GM23338 (cell line): Measurements from ENCODE around the gene STMN3. TPM values are rescaled to one million over a fixed set of nuclear protein-coding genes. Genes with fewer than 3 reads are reported as not detected.

Source experiments
- ATAC-seq: fragments of 200-7000 bp; cut with Tn5 transposase; 3 replicates; pipeline ENCODE4 v1.9.1; 2020
- DNase-seq: peaks from one replicate; pipeline ENCODE4 v3.0.0-alpha.2; 2015; ENCODE audit warnings: low spot score
- H2AFZ ChIP-seq: fragments of 200-600 bp; sonication (generic); 2 replicates; pipeline ENCODE4 v1.8.0; 2016; ENCODE audit warnings: antibody characterized with exemption, mild to moderate bottlenecking, moderate library complexity
- H3F3A ChIP-seq: fragments of 200-600 bp; sonication (generic); replicated peaks from 2 replicates; pipeline ENCODE4 v1.8.0; 2017; ENCODE audit warnings: antibody characterized with exemption, mixed run types, low read depth
- H3K27ac ChIP-seq: fragments of 200-600 bp; sonication (generic); 2 replicates; pipeline ENCODE4 v1.6.1; 2016; ENCODE audit warnings: low read depth
- H3K27me3 ChIP-seq: fragments of 200-600 bp; sonication (generic); 2 replicates; pipeline ENCODE4 v1.8.0; 2016; ENCODE audit warnings: mild to moderate bottlenecking, mixed run types, moderate library complexity; ENCODE audit not compliant: insufficient read depth
- H3K36me3 ChIP-seq: fragments of 200-600 bp; sonication (generic); 2 replicates; pipeline ENCODE4 v1.8.0; 2016; ENCODE audit warnings: mild to moderate bottlenecking; ENCODE audit not compliant: insufficient read depth
- H3K4me1 ChIP-seq: fragments of 200-600 bp; sonication (generic); 2 replicates; pipeline ENCODE4 v1.8.0; 2016; ENCODE audit warnings: mild to moderate bottlenecking, moderate library complexity; ENCODE audit not compliant: insufficient read depth
- H3K4me2 ChIP-seq: fragments of 200-600 bp; sonication (generic); 2 replicates; pipeline ENCODE4 v1.7.1; 2017; ENCODE audit warnings: mixed run types
- H3K4me3 ChIP-seq: fragments of 200-600 bp; sonication (generic); 2 replicates; pipeline ENCODE4 v1.6.1; 2016; ENCODE audit warnings: mixed run types
- H3K79me2 ChIP-seq: fragments of 200-600 bp; sonication (generic); replicated peaks from 2 replicates; pipeline ENCODE4 v1.8.0; 2017; ENCODE audit warnings: mild to moderate bottlenecking; ENCODE audit not compliant: insufficient read depth
- H3K9me2 ChIP-seq: fragments of 200-600 bp; sonication (generic); 2 replicates; pipeline ENCODE4 v1.8.0; 2017; ENCODE audit not compliant: insufficient read depth
- H4K20me1 ChIP-seq: fragments of 200-600 bp; sonication (generic); replicated peaks from 2 replicates; pipeline ENCODE4 v1.8.0; 2017; ENCODE audit warnings: mild to moderate bottlenecking; ENCODE audit not compliant: insufficient read depth
- H3K27ac Mint-ChIP-seq: 2 replicates; pipeline ENCODE4 v1.8.0; 2020; ENCODE audit warnings: inconsistent platforms, mild to moderate bottlenecking, moderate library complexity, mixed read lengths
- H3K27me3 Mint-ChIP-seq: 3 replicates; pipeline ENCODE4 v1.8.0; 2022; ENCODE audit warnings: low read depth, mild to moderate bottlenecking, moderate library complexity, mixed read lengths, inconsistent platforms; ENCODE audit not compliant: insufficient read depth, poor library complexity
- H3K36me3 Mint-ChIP-seq: 3 replicates; pipeline ENCODE4 v1.8.0; 2021; ENCODE audit warnings: low read depth, mild to moderate bottlenecking, inconsistent platforms, moderate library complexity, mixed read lengths
- H3K4me1 Mint-ChIP-seq: 3 replicates; pipeline ENCODE4 v1.8.0; 2020; ENCODE audit warnings: mild to moderate bottlenecking, inconsistent platforms, mixed read lengths
- H3K4me3 Mint-ChIP-seq: 3 replicates; pipeline ENCODE4 v1.8.0; 2021; ENCODE audit warnings: moderate library complexity, mild to moderate bottlenecking, inconsistent platforms, mixed read lengths
- H3K9me3 Mint-ChIP-seq: 3 replicates; pipeline ENCODE4 v1.8.0; 2020; ENCODE audit warnings: moderate library complexity, mild to moderate bottlenecking, inconsistent platforms, mixed read lengths
- CREB1 ChIP-seq: fragments of 250-450 bp; sonication (Bioruptor Pico); IDR thresholded peaks from 2 replicates; pipeline ENCODE4 v1.5.0; 2020; ENCODE audit warnings: low read depth, mild to moderate bottlenecking, moderate library complexity
- CTCF ChIP-seq, 2 experiments: fragments of 200-600 bp in 1 of 2; sonication (generic) in 1 of 2; conservative IDR thresholded peaks; 2 replicates each; pipeline versions ENCODE4 v1.5.1 to v1.6.1; 2016 to 2017; ENCODE audit warnings: antibody characterized with exemption in 2 of 2, low read depth in 2 of 2, mild to moderate bottlenecking in 2 of 2, moderate library complexity in 1 of 2
- ETS1 ChIP-seq: IDR thresholded peaks from 2 replicates; pipeline ENCODE4 v1.6.1; 2016; ENCODE audit warnings: antibody characterized with exemption
- EZH2 ChIP-seq: fragments of 200-600 bp; sonication (generic); IDR thresholded peaks from one replicate; pipeline ENCODE4 v1.8.0; 2017; ENCODE audit warnings: antibody characterized with exemption, mild to moderate bottlenecking, low read depth; ENCODE audit not compliant: unreplicated experiment
- EZH2phosphoT487 ChIP-seq: fragments of 200-600 bp; sonication (generic); IDR thresholded peaks from one replicate; pipeline ENCODE4 v1.8.1; 2018; ENCODE audit warnings: antibody characterized with exemption; ENCODE audit not compliant: unreplicated experiment
- JUNB ChIP-seq: IDR thresholded peaks from one replicate; pipeline ENCODE4 v1.6.1; 2016; ENCODE audit warnings: antibody characterized with exemption; ENCODE audit not compliant: unreplicated experiment
- NANOG ChIP-seq: IDR thresholded peaks from 2 replicates; pipeline ENCODE4 v1.6.1; 2016; ENCODE audit warnings: antibody characterized with exemption, borderline replicate concordance
- POLR2AphosphoS5 ChIP-seq: IDR thresholded peaks from 2 replicates; pipeline ENCODE4 v1.6.1; 2016; ENCODE audit warnings: antibody characterized with exemption, low read depth
- REST ChIP-seq: IDR thresholded peaks from one replicate; pipeline ENCODE4 v1.6.1; 2018; ENCODE audit warnings: antibody characterized with exemption; ENCODE audit not compliant: unreplicated experiment
- STAT1 ChIP-seq: IDR thresholded peaks from one replicate; pipeline ENCODE4 v1.6.1; 2016; ENCODE audit warnings: antibody characterized with exemption; ENCODE audit not compliant: unreplicated experiment
- ZNF114 ChIP-seq: fragments of 250-450 bp; sonication (Bioruptor Pico); IDR thresholded peaks from 2 replicates; pipeline ENCODE4 v1.5.0; 2020; ENCODE audit warnings: mild to moderate bottlenecking, moderate library complexity
- ZNF331 ChIP-seq: fragments of 250-450 bp; sonication (Bioruptor Pico); IDR thresholded peaks from 2 replicates; pipeline ENCODE4 v1.5.0; 2020; ENCODE audit warnings: low read depth, mild to moderate bottlenecking, moderate library complexity
- ZNF462 ChIP-seq: fragments of 250-450 bp; sonication (Bioruptor Pico); IDR thresholded peaks from 2 replicates; pipeline ENCODE4 v1.5.0; 2020; ENCODE audit warnings: mild to moderate bottlenecking, moderate library complexity
- polyA plus RNA-seq: library from polyadenylated mRNA; unstranded; fragments of >200 nt; fragmentation: Nextera tagmentation; extraction: Ambion mirVana; gene quantifications from 2 replicates; pipeline ENCODE4 v1.2.1, GENCODE V29; 2016
- total RNA-seq: library from RNA; depleted of rRNA; stranded (reverse); fragments of >200 nt; shearing (Covaris generic); gene quantifications from 2 replicates; pipeline ENCODE4 v1.2.3, GENCODE V29; 2014

STMN3 gene
- total and polyA plus RNA-seq, 2 experiments from 2014 or later: 28.6 to 61.3 TPM

GRCh38 chr20:63617092-63617875, 35.9 kb downstream of the STMN3 start:
- TF ChIP-seq POLR2AphosphoS5 (no peak), REST (no peak), ZNF331 (no peak), CREB1 (CRISPR knock-in tag) (no peak), ETS1 (no peak), EZH2 (no peak), ZNF114 (CRISPR knock-in tag) (no peak), NANOG (no peak), CTCF (conservative IDR thresholded peaks at IDR 0.05; ENCODE audit: low read depth in 2 of 2) (no peak), STAT1 (no peak), ZNF462 (CRISPR knock-in tag) (no peak), JUNB (no peak), EZH2phosphoT487 (no peak)
- no peak for DNase-seq
- Histone ChIP-seq H3K79me2 (peaks cover 45% of the 10 kb centered on the region), H3K4me1 (no peaks in the 10 kb centered on the region), H3K4me2 (no peak overlapping the region), H3F3A (no peaks in the 10 kb centered on the region), H3K27me3 (no peaks in the 10 kb centered on the region), H3K27ac (no peak overlapping the region), H4K20me1 (no peaks in the 10 kb centered on the region; the same call in 1 of the 2 replicates), H2AFZ (no peak overlapping the region), H3K36me3 (no peaks in the 10 kb centered on the region; the same call in 1 of the 2 replicates), H3K4me3 (no peak overlapping the region), H3K9me2 (no peaks in the 10 kb centered on the region)
- Mint-ChIP-seq H3K4me3 (no peak overlapping the region), H3K9me3 (peaks cover 16% of the 10 kb centered on the region), H3K27me3 (peaks cover 5% of the 10 kb centered on the region), H3K36me3 (peaks cover 59% of the 10 kb centered on the region), H3K27ac (no peak overlapping the region), H3K4me1 (peaks cover 6% of the 10 kb centered on the region)
- no peak for ATAC-seq
